Measurements from ENCODE around the gene GAREM2. TPM values are rescaled to one million over a fixed set of nuclear protein-coding genes. Genes with fewer than 3 reads are reported as not detected.

Gene GAREM2
- total and polyA plus RNA-seq, 9 of the 15 experiments (the other 6 are each of a cell fraction or from before 2014, with no cell fraction given), result 1.7 to 12.4 (median 2.5) TPM

DNA sequence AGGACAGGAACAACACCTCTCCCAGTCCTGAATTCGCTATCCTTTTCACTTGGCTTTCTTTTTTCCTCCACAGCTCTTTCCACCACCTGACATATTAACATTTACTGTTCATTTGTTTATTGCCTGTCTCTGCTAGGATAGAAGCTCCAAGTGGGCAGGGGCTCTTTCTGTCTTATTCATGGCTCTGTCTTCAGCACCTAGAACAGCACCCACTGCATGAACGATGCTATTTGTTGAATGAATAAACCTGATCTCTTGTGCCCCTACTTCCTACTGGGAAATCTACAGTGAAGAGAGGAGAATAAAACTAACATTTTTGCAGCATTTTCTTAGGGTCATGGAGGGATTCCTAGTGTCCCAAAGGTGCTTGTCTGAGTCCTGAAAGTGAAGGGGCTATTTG is 24.4 kb upstream of the GAREM2 start (continued):
- TF ChIP-seq, protein P1, sequence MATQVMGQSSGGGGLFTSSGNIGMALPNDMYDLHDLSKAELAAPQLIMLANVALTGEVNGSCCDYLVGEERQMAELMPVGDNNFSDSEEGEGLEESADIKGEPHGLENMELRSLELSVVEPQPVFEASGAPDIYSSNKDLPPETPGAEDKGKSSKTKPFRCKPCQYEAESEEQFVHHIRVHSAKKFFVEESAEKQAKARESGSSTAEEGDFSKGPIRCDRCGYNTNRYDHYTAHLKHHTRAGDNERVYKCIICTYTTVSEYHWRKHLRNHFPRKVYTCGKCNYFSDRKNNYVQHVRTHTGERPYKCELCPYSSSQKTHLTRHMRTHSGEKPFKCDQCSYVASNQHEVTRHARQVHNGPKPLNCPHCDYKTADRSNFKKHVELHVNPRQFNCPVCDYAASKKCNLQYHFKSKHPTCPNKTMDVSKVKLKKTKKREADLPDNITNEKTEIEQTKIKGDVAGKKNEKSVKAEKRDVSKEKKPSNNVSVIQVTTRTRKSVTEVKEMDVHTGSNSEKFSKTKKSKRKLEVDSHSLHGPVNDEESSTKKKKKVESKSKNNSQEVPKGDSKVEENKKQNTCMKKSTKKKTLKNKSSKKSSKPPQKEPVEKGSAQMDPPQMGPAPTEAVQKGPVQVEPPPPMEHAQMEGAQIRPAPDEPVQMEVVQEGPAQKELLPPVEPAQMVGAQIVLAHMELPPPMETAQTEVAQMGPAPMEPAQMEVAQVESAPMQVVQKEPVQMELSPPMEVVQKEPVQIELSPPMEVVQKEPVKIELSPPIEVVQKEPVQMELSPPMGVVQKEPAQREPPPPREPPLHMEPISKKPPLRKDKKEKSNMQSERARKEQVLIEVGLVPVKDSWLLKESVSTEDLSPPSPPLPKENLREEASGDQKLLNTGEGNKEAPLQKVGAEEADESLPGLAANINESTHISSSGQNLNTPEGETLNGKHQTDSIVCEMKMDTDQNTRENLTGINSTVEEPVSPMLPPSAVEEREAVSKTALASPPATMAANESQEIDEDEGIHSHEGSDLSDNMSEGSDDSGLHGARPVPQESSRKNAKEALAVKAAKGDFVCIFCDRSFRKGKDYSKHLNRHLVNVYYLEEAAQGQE (IDR thresholded peaks at IDR 0.05; ENCODE audit: borderline replicate concordance), result peak; percentile 95
- TF ChIP-seq, protein P1 (CRISPR knock-in tag; IDR thresholded peaks at IDR 0.05; ENCODE audit: low read depth), result no peak
- TF ChIP-seq RBM22 (IDR thresholded peaks at IDR 0.05; ENCODE audit: low read depth, low read length, poor library complexity, severe bottlenecking) (no peak), NUFIP1 (IDR thresholded peaks at IDR 0.05; ENCODE audit: partially characterized antibody) (no peak), ETV5 (CRISPR knock-in tag; IDR thresholded peaks at IDR 0.05; ENCODE audit: low read depth) (no peak), ADNP (tag; IDR thresholded peaks at IDR 0.05) (no peak), JUN (IDR thresholded peaks at IDR 0.05; ENCODE audit: borderline replicate concordance, low read depth, low read length) (no peak), JUN (CRISPR knock-in tag; IDR thresholded peaks at IDR 0.05; ENCODE audit: borderline replicate concordance) (no peak), NFE2 (IDR thresholded peaks at IDR 0.05; ENCODE audit: low read depth) (no peak), MYC (IDR thresholded peaks at IDR 0.05; ENCODE audit: low read depth, low read length) (no peak), MYC (CRISPR knock-in tag; IDR thresholded peaks at IDR 0.05; ENCODE audit: borderline replicate concordance, low read depth) (no peak), SNRNP70 (optimal IDR thresholded peaks at IDR 0.05; ENCODE audit: low read depth, low read length) (no peak)
- TF ChIP-seq, protein P2, sequence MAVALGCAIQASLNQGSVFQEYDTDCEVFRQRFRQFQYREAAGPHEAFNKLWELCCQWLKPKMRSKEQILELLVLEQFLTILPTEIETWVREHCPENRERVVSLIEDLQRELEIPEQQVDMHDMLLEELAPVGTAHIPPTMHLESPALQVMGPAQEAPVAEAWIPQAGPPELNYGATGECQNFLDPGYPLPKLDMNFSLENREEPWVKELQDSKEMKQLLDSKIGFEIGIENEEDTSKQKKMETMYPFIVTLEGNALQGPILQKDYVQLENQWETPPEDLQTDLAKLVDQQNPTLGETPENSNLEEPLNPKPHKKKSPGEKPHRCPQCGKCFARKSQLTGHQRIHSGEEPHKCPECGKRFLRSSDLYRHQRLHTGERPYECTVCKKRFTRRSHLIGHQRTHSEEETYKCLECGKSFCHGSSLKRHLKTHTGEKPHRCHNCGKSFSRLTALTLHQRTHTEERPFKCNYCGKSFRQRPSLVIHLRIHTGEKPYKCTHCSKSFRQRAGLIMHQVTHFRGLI (CRISPR knock-in tag; IDR thresholded peaks at IDR 0.05), result no peak
- TF ChIP-seq, protein P3, sequence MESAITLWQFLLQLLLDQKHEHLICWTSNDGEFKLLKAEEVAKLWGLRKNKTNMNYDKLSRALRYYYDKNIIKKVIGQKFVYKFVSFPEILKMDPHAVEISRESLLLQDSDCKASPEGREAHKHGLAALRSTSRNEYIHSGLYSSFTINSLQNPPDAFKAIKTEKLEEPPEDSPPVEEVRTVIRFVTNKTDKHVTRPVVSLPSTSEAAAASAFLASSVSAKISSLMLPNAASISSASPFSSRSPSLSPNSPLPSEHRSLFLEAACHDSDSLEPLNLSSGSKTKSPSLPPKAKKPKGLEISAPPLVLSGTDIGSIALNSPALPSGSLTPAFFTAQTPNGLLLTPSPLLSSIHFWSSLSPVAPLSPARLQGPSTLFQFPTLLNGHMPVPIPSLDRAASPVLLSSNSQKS (CRISPR knock-in tag; IDR thresholded peaks at IDR 0.05), result no peak
- TF ChIP-seq, protein P4, sequence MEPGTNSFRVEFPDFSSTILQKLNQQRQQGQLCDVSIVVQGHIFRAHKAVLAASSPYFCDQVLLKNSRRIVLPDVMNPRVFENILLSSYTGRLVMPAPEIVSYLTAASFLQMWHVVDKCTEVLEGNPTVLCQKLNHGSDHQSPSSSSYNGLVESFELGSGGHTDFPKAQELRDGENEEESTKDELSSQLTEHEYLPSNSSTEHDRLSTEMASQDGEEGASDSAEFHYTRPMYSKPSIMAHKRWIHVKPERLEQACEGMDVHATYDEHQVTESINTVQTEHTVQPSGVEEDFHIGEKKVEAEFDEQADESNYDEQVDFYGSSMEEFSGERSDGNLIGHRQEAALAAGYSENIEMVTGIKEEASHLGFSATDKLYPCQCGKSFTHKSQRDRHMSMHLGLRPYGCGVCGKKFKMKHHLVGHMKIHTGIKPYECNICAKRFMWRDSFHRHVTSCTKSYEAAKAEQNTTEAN (CRISPR knock-in tag; IDR thresholded peaks at IDR 0.05), result no peak
